Sigmoid colon (tissue), 4 donors: Measurements from ENCODE around the gene TTC39A.

Source experiments
- EP300 ChIP-seq, 4 donors: sonication (generic); formaldehyde crosslinking; IDR thresholded peaks; one replicate each; pipeline ENCODE4 v1.6.1; 2017; ENCODE audit warnings: antibody characterized with exemption in 4 of 4
- POLR2AphosphoS5 ChIP-seq, 4 donors: sonication (generic); formaldehyde crosslinking; IDR thresholded peaks; one replicate each; pipeline ENCODE4 v1.6.1; 2017; ENCODE audit warnings: antibody characterized with exemption in 4 of 4
- TF ChIP-seq, protein P1 (sequence below), 4 experiments: fragments of 450-650 bp in 3 of 4; fragments of 200-600 bp in 1 of 4; IDR thresholded peaks; one replicate each; pipeline ENCODE4 v1.5.1; 2016 to 2019; ENCODE audit warnings: antibody characterized with exemption in 4 of 4, mild to moderate bottlenecking in 3 of 4, moderate library complexity in 2 of 4

GRCh38 chr1:51341876-51342496, 11.6 kb upstream of the TTC39A start:
- TF ChIP-seq, protein P1, sequence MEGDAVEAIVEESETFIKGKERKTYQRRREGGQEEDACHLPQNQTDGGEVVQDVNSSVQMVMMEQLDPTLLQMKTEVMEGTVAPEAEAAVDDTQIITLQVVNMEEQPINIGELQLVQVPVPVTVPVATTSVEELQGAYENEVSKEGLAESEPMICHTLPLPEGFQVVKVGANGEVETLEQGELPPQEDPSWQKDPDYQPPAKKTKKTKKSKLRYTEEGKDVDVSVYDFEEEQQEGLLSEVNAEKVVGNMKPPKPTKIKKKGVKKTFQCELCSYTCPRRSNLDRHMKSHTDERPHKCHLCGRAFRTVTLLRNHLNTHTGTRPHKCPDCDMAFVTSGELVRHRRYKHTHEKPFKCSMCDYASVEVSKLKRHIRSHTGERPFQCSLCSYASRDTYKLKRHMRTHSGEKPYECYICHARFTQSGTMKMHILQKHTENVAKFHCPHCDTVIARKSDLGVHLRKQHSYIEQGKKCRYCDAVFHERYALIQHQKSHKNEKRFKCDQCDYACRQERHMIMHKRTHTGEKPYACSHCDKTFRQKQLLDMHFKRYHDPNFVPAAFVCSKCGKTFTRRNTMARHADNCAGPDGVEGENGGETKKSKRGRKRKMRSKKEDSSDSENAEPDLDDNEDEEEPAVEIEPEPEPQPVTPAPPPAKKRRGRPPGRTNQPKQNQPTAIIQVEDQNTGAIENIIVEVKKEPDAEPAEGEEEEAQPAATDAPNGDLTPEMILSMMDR (IDR thresholded peaks at IDR 0.05) = no peak
- TF ChIP-seq EP300 (IDR thresholded peaks at IDR 0.05) = no peak
- TF ChIP-seq POLR2AphosphoS5 (IDR thresholded peaks at IDR 0.05) = no peak
